ENCODE results near the gene CCRL2. TPM values are rescaled to one million over a fixed set of nuclear protein-coding genes. Genes with fewer than 3 reads are reported as not detected.

CCRL2 gene
- total and polyA plus RNA-seq, 9 of the 15 experiments (the other 6 are each of a cell fraction or from before 2014, with no cell fraction given), result 3.4 to 5.7 (median 4.0) TPM

DNA sequence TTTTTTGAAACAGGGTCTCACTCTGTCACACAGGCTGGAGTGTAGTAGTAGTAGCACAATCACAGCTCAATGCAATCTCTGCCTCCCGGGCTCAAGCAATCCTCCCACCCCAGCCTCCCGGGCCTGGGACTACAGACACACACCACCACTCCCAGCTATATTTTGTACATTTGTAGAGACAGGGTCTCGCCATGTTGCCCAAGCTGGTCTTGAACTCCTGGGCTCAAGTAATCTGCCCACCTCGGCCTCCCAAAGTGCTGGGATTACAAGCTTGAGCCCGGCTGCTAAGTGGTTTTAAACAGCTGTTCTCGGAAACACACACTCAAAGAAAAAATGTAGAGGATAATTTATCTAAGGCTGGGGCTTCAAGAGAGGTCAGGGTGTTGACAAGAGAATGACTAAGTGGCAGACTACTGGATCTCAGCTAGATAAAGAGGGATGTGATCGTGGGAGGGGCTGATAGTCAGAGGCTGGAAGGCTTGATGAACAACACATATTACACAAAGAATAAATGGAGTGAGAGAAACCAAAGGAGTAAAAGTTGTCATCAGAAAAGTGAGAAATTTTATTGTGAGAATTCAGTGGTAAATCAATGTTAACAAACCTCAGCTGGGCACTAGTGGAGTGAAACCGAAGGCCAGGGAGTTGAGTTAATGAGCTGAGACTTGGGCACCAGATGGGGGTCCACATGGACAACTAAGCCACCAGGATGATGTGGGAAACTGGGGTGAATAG is 6.9 kb upstream of the CCRL2 start (continued):
- TF ChIP-seq ETV5 (CRISPR knock-in tag; IDR thresholded peaks at IDR 0.05; ENCODE audit: low read depth) (0 out of 2 replicates have a peak, but pooled peaks have one; percentile 60), MTA1 (IDR thresholded peaks at IDR 0.05; ENCODE audit: borderline replicate concordance) (peak; percentile 85; the same call in 1 of the 2 replicates), PCBP2 (IDR thresholded peaks at IDR 0.05; ENCODE audit: low read depth, low read length, poor library complexity, severe bottlenecking) (no peak), RFX7 (CRISPR knock-in tag; IDR thresholded peaks at IDR 0.05) (no peak), NR2F6 (CRISPR knock-in tag; IDR thresholded peaks at IDR 0.05) (no peak), ZNF695 (CRISPR knock-in tag; IDR thresholded peaks at IDR 0.05) (no peak), KLF13 (tag; IDR thresholded peaks at IDR 0.05; ENCODE audit: borderline replicate concordance, low read depth) (no peak), CCNT2 (IDR thresholded peaks at IDR 0.05; ENCODE audit: borderline replicate concordance, extremely low read depth, insufficient read length, low read depth, low read length) (peak; percentile 74), POLR2AphosphoS5 (IDR thresholded peaks at IDR 0.05; ENCODE audit: control insufficient read depth, insufficient read depth, low read depth, low read length) (peak; percentile 65; the same call in 1 of the 2 replicates), ZNF699 (CRISPR knock-in tag; IDR thresholded peaks at IDR 0.05; ENCODE audit: insufficient replicate concordance) (no peak), SIX5 (IDR thresholded peaks at IDR 0.05; ENCODE audit: borderline replicate concordance in 1 of 2, insufficient read depth in 1 of 2, low read depth in 1 of 2, low read length in 2 of 2) (no peak), ZNF764 (CRISPR knock-in tag; IDR thresholded peaks at IDR 0.05; ENCODE audit: low read depth) (no peak), RBBP5 (IDR thresholded peaks at IDR 0.05; ENCODE audit: borderline replicate concordance, insufficient read depth, low read length, poor library complexity, severe bottlenecking) (no peak), POLR3G (IDR thresholded peaks at IDR 0.05; ENCODE audit: extremely low read depth, insufficient read length, insufficient replicate concordance) (no peak), CBFB (CRISPR knock-in tag; IDR thresholded peaks at IDR 0.05) (no peak), HOXB6 (CRISPR knock-in tag; IDR thresholded peaks at IDR 0.05; ENCODE audit: borderline replicate concordance) (no peak), NRF1 (conservative IDR thresholded peaks at IDR 0.05 in 1 of 2, IDR thresholded peaks at IDR 0.05 in 1 of 2) (peak in 1 of 2 experiments; percentile 7; a peak in 1 of 4 replicates), SLC30A9 (CRISPR knock-in tag; IDR thresholded peaks at IDR 0.05) (no peak), CBX5 (IDR thresholded peaks at IDR 0.05; ENCODE audit: borderline replicate concordance, low read depth) (no peak)
- TF ChIP-seq, protein P1, sequence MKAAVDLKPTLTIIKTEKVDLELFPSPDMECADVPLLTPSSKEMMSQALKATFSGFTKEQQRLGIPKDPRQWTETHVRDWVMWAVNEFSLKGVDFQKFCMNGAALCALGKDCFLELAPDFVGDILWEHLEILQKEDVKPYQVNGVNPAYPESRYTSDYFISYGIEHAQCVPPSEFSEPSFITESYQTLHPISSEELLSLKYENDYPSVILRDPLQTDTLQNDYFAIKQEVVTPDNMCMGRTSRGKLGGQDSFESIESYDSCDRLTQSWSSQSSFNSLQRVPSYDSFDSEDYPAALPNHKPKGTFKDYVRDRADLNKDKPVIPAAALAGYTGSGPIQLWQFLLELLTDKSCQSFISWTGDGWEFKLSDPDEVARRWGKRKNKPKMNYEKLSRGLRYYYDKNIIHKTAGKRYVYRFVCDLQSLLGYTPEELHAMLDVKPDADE (conservative IDR thresholded peaks at IDR 0.05; ENCODE audit: control insufficient read depth, low read depth, low read length), result no peak
- TF ChIP-seq, protein P2, sequence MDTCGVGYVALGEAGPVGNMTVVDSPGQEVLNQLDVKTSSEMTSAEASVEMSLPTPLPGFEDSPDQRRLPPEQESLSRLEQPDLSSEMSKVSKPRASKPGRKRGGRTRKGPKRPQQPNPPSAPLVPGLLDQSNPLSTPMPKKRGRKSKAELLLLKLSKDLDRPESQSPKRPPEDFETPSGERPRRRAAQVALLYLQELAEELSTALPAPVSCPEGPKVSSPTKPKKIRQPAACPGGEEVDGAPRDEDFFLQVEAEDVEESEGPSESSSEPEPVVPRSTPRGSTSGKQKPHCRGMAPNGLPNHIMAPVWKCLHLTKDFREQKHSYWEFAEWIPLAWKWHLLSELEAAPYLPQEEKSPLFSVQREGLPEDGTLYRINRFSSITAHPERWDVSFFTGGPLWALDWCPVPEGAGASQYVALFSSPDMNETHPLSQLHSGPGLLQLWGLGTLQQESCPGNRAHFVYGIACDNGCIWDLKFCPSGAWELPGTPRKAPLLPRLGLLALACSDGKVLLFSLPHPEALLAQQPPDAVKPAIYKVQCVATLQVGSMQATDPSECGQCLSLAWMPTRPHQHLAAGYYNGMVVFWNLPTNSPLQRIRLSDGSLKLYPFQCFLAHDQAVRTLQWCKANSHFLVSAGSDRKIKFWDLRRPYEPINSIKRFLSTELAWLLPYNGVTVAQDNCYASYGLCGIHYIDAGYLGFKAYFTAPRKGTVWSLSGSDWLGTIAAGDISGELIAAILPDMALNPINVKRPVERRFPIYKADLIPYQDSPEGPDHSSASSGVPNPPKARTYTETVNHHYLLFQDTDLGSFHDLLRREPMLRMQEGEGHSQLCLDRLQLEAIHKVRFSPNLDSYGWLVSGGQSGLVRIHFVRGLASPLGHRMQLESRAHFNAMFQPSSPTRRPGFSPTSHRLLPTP (IDR thresholded peaks at IDR 0.05; ENCODE audit: borderline replicate concordance, extremely low read depth, insufficient read length), result no peak
- TF ChIP-seq, protein P3, sequence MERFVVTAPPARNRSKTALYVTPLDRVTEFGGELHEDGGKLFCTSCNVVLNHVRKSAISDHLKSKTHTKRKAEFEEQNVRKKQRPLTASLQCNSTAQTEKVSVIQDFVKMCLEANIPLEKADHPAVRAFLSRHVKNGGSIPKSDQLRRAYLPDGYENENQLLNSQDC (CRISPR knock-in tag; IDR thresholded peaks at IDR 0.05), result no peak
